Measurements from ENCODE around the gene SNRPD2. TPM values are rescaled to one million over a fixed set of nuclear protein-coding genes. Genes with fewer than 3 reads are reported as not detected.

Gene SNRPD2
- total RNA-seq, 1 experiment from 2014 or later: 793 TPM

DNA sequence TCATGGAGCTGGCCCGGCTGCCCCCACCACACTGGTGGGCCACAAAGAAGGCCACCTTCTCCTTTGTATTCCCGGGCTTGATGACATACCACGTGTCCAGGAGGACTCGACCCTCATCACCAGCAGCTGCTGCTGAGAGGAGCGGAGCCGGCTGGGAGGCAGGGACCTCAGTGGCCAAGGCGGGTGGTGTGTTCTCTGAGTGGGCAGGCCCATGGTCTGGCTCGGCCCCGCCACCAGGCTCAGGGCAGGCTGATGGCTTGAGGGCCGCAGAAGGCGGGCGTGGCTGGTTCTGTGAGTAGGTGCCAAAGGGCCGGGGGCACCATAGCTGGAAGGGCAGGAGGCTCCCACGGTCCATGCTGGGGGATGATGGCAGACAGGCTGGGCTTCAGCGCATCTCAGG lies 21.4 kb upstream of the SNRPD2 start:
- Histone ChIP-seq H4K91ac (ENCODE audit: insufficient read length, low read depth, low read length) (no peak overlapping the region), H3K4me1 (ENCODE audit: insufficient read depth, low read length) (no peaks in the 10 kb centered on the region), H3T11ph (ENCODE audit: low read length) (no peak overlapping the region), H3K4ac (ENCODE audit: low read depth, low read length) (no peak overlapping the region), H2BK20ac (ENCODE audit: low read depth, low read length, poor library complexity, severe bottlenecking) (no peak overlapping the region), H3K9ac (ENCODE audit: extremely low read depth, insufficient read length, low read length) (no peak overlapping the region), H2AFZ (ENCODE audit: low read length) (no peak overlapping the region), H3K14ac (ENCODE audit: insufficient read depth, low read length) (no peak overlapping the region), H3K27ac (ENCODE audit: insufficient read length, low read depth, low read length) (no peak overlapping the region), H3K18ac (ENCODE audit: insufficient read length, low read depth, low read length) (no peak overlapping the region), H3K27me3 (ENCODE audit: insufficient read depth, low read length) (no peaks in the 10 kb centered on the region), H3K4me2 (ENCODE audit: insufficient read depth, insufficient read length, low read length) (no peak overlapping the region), H3K79me1 (ENCODE audit: insufficient read depth, low read depth, low read length, poor library complexity, severe bottlenecking) (no peaks in the 10 kb centered on the region), H2BK120ac (ENCODE audit: low read depth, low read length, poor library complexity, severe bottlenecking) (no peak overlapping the region), H3K23ac (ENCODE audit: insufficient read length, low read depth, low read length) (no peak overlapping the region), H2BK12ac (ENCODE audit: insufficient read length, low read depth, low read length) (no peak overlapping the region), H3K56ac (ENCODE audit: insufficient read length, low read depth, low read length) (no peak overlapping the region), H3K9me3 (ENCODE audit: control insufficient read depth, low read depth, low read length) (no peaks in the 10 kb centered on the region), H3K23me2 (ENCODE audit: insufficient read length, low read depth, low read length, poor library complexity, severe bottlenecking) (peaks cover 13% of the 10 kb centered on the region), H4K20me1 (ENCODE audit: control insufficient read depth, insufficient read depth, insufficient read length) (no peaks in the 10 kb centered on the region), H2BK15ac (ENCODE audit: low read depth, low read length) (no peak overlapping the region), H4K5ac (ENCODE audit: insufficient read length, low read depth, low read length) (no peak overlapping the region), H4K8ac (replicated peaks; ENCODE audit: insufficient read length, low read depth, low read length) (no peak overlapping the region), H2AK5ac (ENCODE audit: insufficient read length, low read length) (no peak overlapping the region), H3K79me2 (ENCODE audit: insufficient read depth, low read length) (peaks cover 12% of the 10 kb centered on the region; the same call in 1 of the 2 replicates), H2BK5ac (ENCODE audit: insufficient read length, low read length) (no peak overlapping the region)
- DNase-seq: no peak
- no peaks in the 10 kb centered on the region for H3K9me3 Mint-ChIP-seq
- no peak overlapping the region; a peak in 1 of 7 replicates for H3K27ac Mint-ChIP-seq
- peaks cover 13 to 22% (median 14%) of the 10 kb centered on the region in 3 experiments; a peak in 6 of 7 replicates for H3K36me3 Mint-ChIP-seq (ENCODE audit: insufficient read depth in 1 of 3, low read depth in 3 of 3)
- WGBS (ENCODE audit: extremely low coverage, insufficient read length, low lambda C conversion rate): no CpG with 5 or more reads among the region's 15 CpGs
- TF ChIP-seq CTCF (conservative IDR thresholded peaks at IDR 0.05): no peak
- no peaks in the 10 kb centered on the region; the same call in 1 of the 2 replicates for H3K27me3 Mint-ChIP-seq (ENCODE audit: low read depth)
- no peak overlapping the region for H3K4me3 Mint-ChIP-seq
- H3K4me1 Mint-ChIP-seq: peaks cover 18 to 33% of the 10 kb centered on the region in 2 experiments

Measured in H9 (cell line).